ENCODE data around the gene ODF2L. TPM values are rescaled to one million over a fixed set of nuclear protein-coding genes. Genes with fewer than 3 reads are reported as not detected.

ODF2L gene
- total RNA-seq, 1 experiment from 2014 or later = 14.8 TPM

- no peak for DNase-seq
- Histone ChIP-seq H3K36me3 (replicated peaks; ENCODE audit: control insufficient read depth, insufficient read depth, low read length) (no peaks in the 10 kb centered on the region), H3K4me3 (ENCODE audit: insufficient read depth, low read depth, low read length) (no peak overlapping the region), H3K27me3 (ENCODE audit: control insufficient read depth, insufficient read depth, low read length) (no peaks in the 10 kb centered on the region)
Observed at GRCh38 chr1:86317926-86318325, 78.2 kb downstream of the ODF2L start.

DNA sequence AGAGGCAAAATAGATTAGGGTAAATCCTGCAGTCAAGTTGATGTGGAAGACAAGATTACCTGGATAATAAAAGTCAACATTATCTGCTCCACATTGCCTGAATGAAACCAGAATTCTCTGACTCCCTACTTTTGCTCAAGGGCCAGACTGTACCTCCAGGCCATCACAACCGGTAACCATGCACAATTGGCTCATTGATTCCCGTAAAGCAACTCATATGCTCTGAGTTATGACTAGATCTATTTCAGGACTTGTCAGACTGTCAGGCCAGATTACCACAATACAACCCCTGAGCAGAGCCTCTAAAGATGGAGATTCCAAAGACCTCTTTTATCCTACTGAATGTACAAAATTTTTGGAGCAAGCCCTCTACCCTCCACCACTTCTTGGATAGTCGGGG is 90.4 kb downstream of the ODF2L start:
- no peak overlapping the region for H3K4me3 ChIP-seq (ENCODE audit: insufficient read depth, low read depth, low read length)
- no peaks in the 10 kb centered on the region for H3K36me3 ChIP-seq (replicated peaks; ENCODE audit: control insufficient read depth, insufficient read depth, low read length)
- no peaks in the 10 kb centered on the region; the same call in 1 of the 2 replicates for H3K27me3 ChIP-seq (ENCODE audit: control insufficient read depth, insufficient read depth, low read length)
- DNase-seq = no peak

- Histone ChIP-seq H3K4me3 (ENCODE audit: insufficient read depth, low read depth, low read length) (no peak overlapping the region), H3K27me3 (ENCODE audit: control insufficient read depth, insufficient read depth, low read length) (no peaks in the 10 kb centered on the region), H3K36me3 (replicated peaks; ENCODE audit: control insufficient read depth, insufficient read depth, low read length) (no peaks in the 10 kb centered on the region)
- DNase-seq = no peak
Observed at GRCh38 chr1:86303041-86303690, 93.0 kb downstream of the ODF2L start.

Other genes starting within 250 kb of the ODF2L start
- gene COL24A1, start 239.6 kb downstream of the ODF2L start, total RNA-seq (2014; rRNA removed; shearing (Covaris generic)) = 0.21 and 1.0 TPM in 2 replicates
- not detected in 2 replicates for gene CLCA2, start 27.8 kb upstream of the ODF2L start, total RNA-seq (2014; rRNA removed; shearing (Covaris generic))
- not detected in 2 replicates for gene CLCA1, start 72.6 kb upstream of the ODF2L start, total RNA-seq (2014; rRNA removed; shearing (Covaris generic))
- not detected in 2 replicates for gene CLCA4, start 150.8 kb upstream of the ODF2L start, total RNA-seq (2014; rRNA removed; shearing (Covaris generic))